HCT116 (cell line): Measurements from ENCODE around the gene ZNF618.

Experiments
- CTCF ChIP-seq, 3 experiments: fragments of 200-600 bp in 1 of 3; sonication (generic) in 1 of 3; IDR thresholded peaks in 2 of 3; conservative IDR thresholded peaks in 1 of 3; 2 replicates each; pipeline ENCODE4 v1.5.1; 2012 to 2017; ENCODE audit warnings: low read depth in 2 of 3, low read length in 2 of 3, antibody characterized with exemption in 1 of 3, borderline replicate concordance in 1 of 3, control low read depth in 1 of 3, mild to moderate bottlenecking in 1 of 3, mixed read lengths in 1 of 3, mixed run types in 1 of 3, moderate library complexity in 1 of 3; ENCODE audit not compliant: insufficient read depth in 1 of 3
- SIN3A ChIP-seq: IDR thresholded peaks from 2 replicates; pipeline ENCODE4 v1.6.1; 2012; ENCODE audit warnings: low read depth
- YY1 ChIP-seq: IDR thresholded peaks from 2 replicates; pipeline ENCODE4 v1.6.1; 2011; ENCODE audit warnings: low read length, low read depth, moderate library complexity, mild to moderate bottlenecking; ENCODE audit not compliant: insufficient replicate concordance; ENCODE audit errors: extremely low read depth

- TF ChIP-seq CTCF (IDR thresholded peaks at IDR 0.05 in 2 of 3, conservative IDR thresholded peaks at IDR 0.05 in 1 of 3; ENCODE audit: borderline replicate concordance in 1 of 3, insufficient read depth in 1 of 3, low read depth in 2 of 3, low read length in 2 of 3) (no peak), YY1 (no peak), SIN3A (no peak)
These were observed 81.8 kb downstream of the ZNF618 start for GRCh38 chr9:113957821-113958341.
